HG02884 (cell line): ENCODE data around the gene HCAR3.
"Not testable (repeated sequence)": the region's sequence is repeated elsewhere in the genome, so short reads cannot be mapped to it uniquely, and the experiment has no call there.

Experiments used
- ATAC-seq: cut with Tn5 transposase; IDR thresholded peaks from one replicate; pipeline ENCODE4 v1.9.1; 2021; ENCODE audit warnings: mild to moderate bottlenecking, moderate library complexity; ENCODE audit not compliant: unreplicated experiment

Gene HCAR3

GRCh38 chr12:122724641-122725243, 8.1 kb upstream of the HCAR3 start:
- ATAC-seq, result no peak

GRCh38 chr12:122722387-122722786, 5.8 kb upstream of the HCAR3 start:
- no peak for ATAC-seq

GRCh38 chr12:122721057-122721545, 4.5 kb upstream of the HCAR3 start:
- no peak for ATAC-seq

- not testable (repeated sequence) for ATAC-seq
These were observed 1.4 kb downstream of the HCAR3 start for GRCh38 chr12:122715211-122715610.

- not testable (repeated sequence) for ATAC-seq
These were observed 3.0 kb downstream of the HCAR3 start for GRCh38 chr12:122713491-122714188.

- ATAC-seq, result not testable (repeated sequence)
These were observed 5.3 kb downstream of the HCAR3 start for GRCh38 chr12:122711266-122711665.

GRCh38 chr12:122710341-122710740, 6.3 kb downstream of the HCAR3 start:
- not testable (repeated sequence) for ATAC-seq

- not testable (repeated sequence) for ATAC-seq
These were observed 7.3 kb downstream of the HCAR3 start for GRCh38 chr12:122709287-122709686.

- not testable (repeated sequence) for ATAC-seq
These were observed 12.8 kb downstream of the HCAR3 start for GRCh38 chr12:122703841-122704240.

GRCh38 chr12:122702890-122703611, 13.6 kb downstream of the HCAR3 start, which contains the start of gene HCAR2:
Gene HCAR2 (minus strand): TSS chr12:122703357. CDS start chr12:122703283, 74 bp downstream.
- not testable (repeated sequence) for ATAC-seq

GRCh38 chr12:122701481-122701880, 15.1 kb downstream of the HCAR3 start:
- ATAC-seq, result not testable (repeated sequence)

GRCh38 chr12:122700038-122700710, 16.4 kb downstream of the HCAR3 start:
- ATAC-seq, result not testable (repeated sequence)

GRCh38 chr12:122696922-122697321, 19.7 kb downstream of the HCAR3 start:
- ATAC-seq, result not testable (repeated sequence)

GRCh38 chr12:122691566-122691965, 25.0 kb downstream of the HCAR3 start:
- no peak for ATAC-seq

- ATAC-seq, result no peak
These were observed 28.3 kb downstream of the HCAR3 start for GRCh38 chr12:122688291-122688690.

GRCh38 chr12:122687086-122687485, 29.5 kb downstream of the HCAR3 start:
- ATAC-seq, result no peak

GRCh38 chr12:122686538-122686937, 30.1 kb downstream of the HCAR3 start:
- no peak for ATAC-seq

- ATAC-seq, result no peak
These were observed 32.3 kb downstream of the HCAR3 start for GRCh38 chr12:122684297-122684813.

- ATAC-seq, result no peak
These were observed 34.8 kb downstream of the HCAR3 start for GRCh38 chr12:122681814-122682213.

GRCh38 chr12:122680989-122681388, 35.6 kb downstream of the HCAR3 start:
- ATAC-seq, result not testable (repeated sequence)

- ATAC-seq, result not testable (repeated sequence)
These were observed 39.8 kb downstream of the HCAR3 start for GRCh38 chr12:122676781-122677180.
